ENCODE results near the gene CLDN20. TPM values are rescaled to one million over a fixed set of nuclear protein-coding genes. Genes with fewer than 3 reads are reported as not detected.

The CLDN20 gene
- total and polyA plus RNA-seq, 2 of the 4 experiments (the other 2 are of a cell fraction), result not detected

GRCh38 chr6:155306958-155307357 is 43.1 kb downstream of the CLDN20 start:
- TF ChIP-seq ELK1 (IDR thresholded peaks at IDR 0.05; ENCODE audit: borderline replicate concordance, low read depth, low read length) (no peak), SMC3 (IDR thresholded peaks at IDR 0.05; ENCODE audit: low read depth, low read length) (no peak), MAZ (IDR thresholded peaks at IDR 0.05; ENCODE audit: borderline replicate concordance, low read depth, low read length) (no peak), MXI1 (IDR thresholded peaks at IDR 0.05; ENCODE audit: borderline replicate concordance, low read depth, low read length) (no peak), RAD21 (IDR thresholded peaks at IDR 0.05; ENCODE audit: low read length) (no peak), BHLHE40 (IDR thresholded peaks at IDR 0.05; ENCODE audit: low read depth, low read length) (no peak), RCOR1 (IDR thresholded peaks at IDR 0.05; ENCODE audit: insufficient replicate concordance, low read length) (no peak), NFE2L2 (IDR thresholded peaks at IDR 0.05; ENCODE audit: low read depth, low read length) (no peak), USF2 (IDR thresholded peaks at IDR 0.05; ENCODE audit: low read depth, low read length) (no peak), CEBPB (IDR thresholded peaks at IDR 0.05; ENCODE audit: low read depth, low read length) (no peak)
- ChIA-PET POLR2A (ENCODE audit: unreplicated experiment) (no interaction called here), CTCF (interaction anchor here (0.6 to 0.7 kb wide), 2 partner anchors 229 to 1506 kb away, joined by 3 to 4 read pairs; no protein-coding TSS in a partner anchor)
- H3K27ac ChIP-seq (ENCODE audit: insufficient read depth, low read length), result no peak overlapping the region
- H2AFZ ChIP-seq (replicated peaks; ENCODE audit: low read length, poor library complexity), result no peak overlapping the region
- no peak overlapping the region for H3K14ac ChIP-seq (replicated peaks; ENCODE audit: low read depth, low read length)
- no peak overlapping the region for H2AK5ac ChIP-seq (ENCODE audit: low read depth, low read length)
- H3K36me3 ChIP-seq (ENCODE audit: control insufficient read depth, insufficient read depth, low read length), result peaks cover 4% of the 10 kb centered on the region; the same call in 1 of the 2 replicates
- H3K4ac ChIP-seq (ENCODE audit: low read depth, low read length), result no peak overlapping the region
- intact Hi-C loops (cut with micrococcal nuclease) (no loop called here), dilution Hi-C loops (cut with HindIII; ENCODE audit: low sequenced_read_pairs, unreplicated experiment) (no loop called here), in situ Hi-C loops (cut with MboI; ENCODE audit: low sequenced_read_pairs) (no loop called here)
- H2AK9ac ChIP-seq (replicated peaks; ENCODE audit: low read depth, low read length, poor library complexity), result no peak overlapping the region
- H3K27me3 ChIP-seq (ENCODE audit: control insufficient read depth, insufficient read depth, low read length), result no peaks in the 10 kb centered on the region
- no peak for DNase-seq
- no peaks in the 10 kb centered on the region for H3K9me3 ChIP-seq (ENCODE audit: control insufficient read depth, insufficient read depth, low read length)
- H3K9ac ChIP-seq (ENCODE audit: low read depth, low read length), result no peak overlapping the region
- no peak for ATAC-seq (ENCODE audit: low read depth)
- H4K91ac ChIP-seq (ENCODE audit: insufficient read depth, low read depth, low read length), result no peak overlapping the region
- H2BK120ac ChIP-seq (ENCODE audit: low read depth, low read length), result no peak overlapping the region
- H3K4me1 ChIP-seq (ENCODE audit: control insufficient read depth, insufficient read depth, low read length), result peaks cover 7% of the 10 kb centered on the region
- no peak overlapping the region for H3K23ac ChIP-seq (ENCODE audit: low read depth, low read length)
- no peak overlapping the region for H2BK20ac ChIP-seq (ENCODE audit: low read depth, low read length)
- H3K18ac ChIP-seq (ENCODE audit: low read depth, low read length), result no peak overlapping the region
- no TSS peak for BruUV-seq (replicated peaks)
- no peak overlapping the region for H3K4me3 ChIP-seq (ENCODE audit: insufficient read depth, low read depth, low read length)
- no CpG with 5 or more reads among the region's 2 CpGs for WGBS, 2 experiments (ENCODE audit: extremely low coverage in 2 of 2, insufficient read length in 1 of 2)
- no peak overlapping the region for H4K8ac ChIP-seq (ENCODE audit: low read depth in 2 of 2, low read length in 2 of 2)
- no peaks in the 10 kb centered on the region for H4K20me1 ChIP-seq (ENCODE audit: insufficient read depth, low read length)
- no peaks in the 10 kb centered on the region; the same call in none of the 2 replicates for H3K9me1 ChIP-seq (ENCODE audit: insufficient read depth, low read length)
- H3K79me1 ChIP-seq (ENCODE audit: low read depth in 1 of 2, low read length in 2 of 2), result peaks cover 20 to 45% of the 10 kb centered on the region in 2 experiments
- no peak overlapping the region for H2BK5ac ChIP-seq (ENCODE audit: low read depth, low read length, poor library complexity, severe bottlenecking)
- H2BK15ac ChIP-seq (ENCODE audit: low read depth, low read length), result no peak overlapping the region
- H4K5ac ChIP-seq (ENCODE audit: low read depth, low read length), result no peak overlapping the region
- no peak overlapping the region for H3K56ac ChIP-seq (ENCODE audit: extremely low read depth, insufficient read depth, low read length)
- H3K4me2 ChIP-seq (ENCODE audit: low read depth, low read length), result no peak overlapping the region

Data from IMR-90 (cell line).